HAP-1 (cell line): ENCODE measurements around the gene NALF2.

ENCODE experiments used
- DNase-seq, 2 experiments: peaks; one replicate each; pipeline ENCODE4 v3.0.0-alpha.2; 2016 to 2020; ENCODE audit warnings: low spot score in 2 of 2
- H3K27me3 ChIP-seq: fragments of 250-450 bp; sonication (Bioruptor Pico); 2 replicates; pipeline ENCODE4 v1.5.1; 2020; ENCODE audit warnings: low read depth, mild to moderate bottlenecking, moderate library complexity
- H3K36me3 ChIP-seq: fragments of 250-450 bp; sonication (Bioruptor Pico); replicated peaks from 2 replicates; pipeline ENCODE4 v1.5.1; 2020; ENCODE audit warnings: mild to moderate bottlenecking
- H3K4me1 ChIP-seq: fragments of 250-450 bp; sonication (Bioruptor Pico); 2 replicates; pipeline ENCODE4 v1.5.1; 2020; ENCODE audit warnings: mild to moderate bottlenecking
- H3K4me3 ChIP-seq: fragments of 250-450 bp; sonication (Bioruptor Pico); 2 replicates; pipeline ENCODE4 v1.5.1; 2020; ENCODE audit warnings: mild to moderate bottlenecking, moderate library complexity
- H3K9me3 ChIP-seq: fragments of 250-450 bp; sonication (Bioruptor Pico); 2 replicates; pipeline ENCODE4 v1.5.1; 2020; ENCODE audit warnings: mild to moderate bottlenecking, moderate library complexity
- in situ Hi-C: fragments of 300-500 bp; cut with MboI; formaldehyde crosslinking; loops from 3 replicates; pipeline ENCODE4 v1.14.3; 2020; ENCODE audit warnings: low sequenced_read_pairs, inconsistent platforms, mixed read lengths

NALF2 gene

GRCh38 chrX:69506617-69507499 is 2.7 kb downstream of the NALF2 start:
- in situ Hi-C loops = no loop called here
- peak in 1 of 2 experiments; percentile 16 for DNase-seq
- Histone ChIP-seq H3K9me3 (no peaks in the 10 kb centered on the region), H3K4me1 (peaks cover 16% of the 10 kb centered on the region), H3K4me3 (peak overlapping the region; percentile 87), H3K36me3 (peaks cover 14% of the 10 kb centered on the region), H3K27me3 (no peaks in the 10 kb centered on the region)

- peaks cover 14% of the 10 kb centered on the region for H3K36me3 ChIP-seq
- peak overlapping the region; percentile 87 for H3K4me3 ChIP-seq
- H3K4me1 ChIP-seq = peaks cover 16% of the 10 kb centered on the region
- no peaks in the 10 kb centered on the region for H3K27me3 ChIP-seq
- no peak for DNase-seq
- H3K9me3 ChIP-seq = no peaks in the 10 kb centered on the region
- in situ Hi-C loops = no loop called here
These were observed 3.3 kb downstream of the NALF2 start for GRCh38 chrX:69507500-69507789.

GRCh38 chrX:69508610-69509009 is 4.5 kb downstream of the NALF2 start:
- in situ Hi-C loops = no loop called here
- H3K4me3 ChIP-seq = no peak overlapping the region
- H3K27me3 ChIP-seq = no peaks in the 10 kb centered on the region
- no peak for DNase-seq
- H3K4me1 ChIP-seq = peaks cover 11% of the 10 kb centered on the region
- H3K36me3 ChIP-seq = peaks cover 14% of the 10 kb centered on the region
- no peaks in the 10 kb centered on the region for H3K9me3 ChIP-seq

- DNase-seq = no peak
- H3K4me1 ChIP-seq = peaks cover 11% of the 10 kb centered on the region
- H3K4me3 ChIP-seq = no peak overlapping the region
- no peaks in the 10 kb centered on the region for H3K27me3 ChIP-seq
- H3K9me3 ChIP-seq = no peaks in the 10 kb centered on the region
- peaks cover 23% of the 10 kb centered on the region for H3K36me3 ChIP-seq
- in situ Hi-C loops = no loop called here
These were observed 6.1 kb downstream of the NALF2 start for GRCh38 chrX:69510137-69510715.

- H3K36me3 ChIP-seq = peaks cover 30% of the 10 kb centered on the region
- no peak for DNase-seq
- H3K27me3 ChIP-seq = no peaks in the 10 kb centered on the region
- peaks cover 11% of the 10 kb centered on the region for H3K4me1 ChIP-seq
- H3K4me3 ChIP-seq = no peak overlapping the region
- H3K9me3 ChIP-seq = no peaks in the 10 kb centered on the region
- in situ Hi-C loops = no loop called here
These were observed 6.9 kb downstream of the NALF2 start for GRCh38 chrX:69510914-69511513.

- DNase-seq = no peak
- H3K9me3 ChIP-seq = no peaks in the 10 kb centered on the region
- H3K27me3 ChIP-seq = no peaks in the 10 kb centered on the region
These were observed 17.9 kb downstream of the NALF2 start for GRCh38 chrX:69522052-69522451.

GRCh38 chrX:69523314-69523713 is 19.2 kb downstream of the NALF2 start:
- no peak for DNase-seq
- no peaks in the 10 kb centered on the region for H3K4me1 ChIP-seq
- H3K4me3 ChIP-seq = no peak overlapping the region
- no peaks in the 10 kb centered on the region for H3K36me3 ChIP-seq
- in situ Hi-C loops = no loop called here
- H3K27me3 ChIP-seq = no peaks in the 10 kb centered on the region
- no peaks in the 10 kb centered on the region for H3K9me3 ChIP-seq

More at GRCh38 chrX:69522052-69522451, 17.9 kb downstream of the NALF2 start:
- in situ Hi-C loops = no loop called here
- H3K4me1 ChIP-seq = no peaks in the 10 kb centered on the region
- H3K36me3 ChIP-seq = no peaks in the 10 kb centered on the region; the same call in 1 of the 2 replicates
- H3K4me3 ChIP-seq = no peak overlapping the region

- no peaks in the 10 kb centered on the region for H3K4me1 ChIP-seq
- no peaks in the 10 kb centered on the region for H3K36me3 ChIP-seq
- H3K4me3 ChIP-seq = no peak overlapping the region
- DNase-seq = no peak
- no peaks in the 10 kb centered on the region for H3K9me3 ChIP-seq
- no peaks in the 10 kb centered on the region for H3K27me3 ChIP-seq
- in situ Hi-C loops = loop anchor here (25.0 kb wide), 1 partner anchor 88 kb away; no protein-coding TSS in a partner anchor
These were observed 20.7 kb downstream of the NALF2 start for GRCh38 chrX:69524781-69525363.

GRCh38 chrX:69530306-69530705 is 26.2 kb downstream of the NALF2 start:
- H3K9me3 ChIP-seq = no peaks in the 10 kb centered on the region
- no peaks in the 10 kb centered on the region for H3K36me3 ChIP-seq
- H3K4me1 ChIP-seq = no peaks in the 10 kb centered on the region
- no peaks in the 10 kb centered on the region for H3K27me3 ChIP-seq
- in situ Hi-C loops = loop anchor here (10.0 to 25.0 kb wide), 2 partner anchors 93 to 94 kb away; no protein-coding TSS in a partner anchor
- no peak overlapping the region for H3K4me3 ChIP-seq
- DNase-seq = no peak

- Histone ChIP-seq H3K9me3 (no peaks in the 10 kb centered on the region), H3K27me3 (no peaks in the 10 kb centered on the region), H3K4me3 (no peak overlapping the region), H3K4me1 (no peaks in the 10 kb centered on the region), H3K36me3 (no peaks in the 10 kb centered on the region)
- in situ Hi-C loops = loop anchor here (10.0 to 25.0 kb wide), 2 partner anchors 94 kb away; no protein-coding TSS in a partner anchor
- DNase-seq = no peak
These were observed 27.1 kb downstream of the NALF2 start for GRCh38 chrX:69531031-69531755.

GRCh38 chrX:69535661-69536060 is 31.5 kb downstream of the NALF2 start:
- Histone ChIP-seq H3K4me3 (no peak overlapping the region), H3K4me1 (peaks cover 5% of the 10 kb centered on the region), H3K9me3 (no peaks in the 10 kb centered on the region), H3K36me3 (no peaks in the 10 kb centered on the region), H3K27me3 (no peaks in the 10 kb centered on the region)
- in situ Hi-C loops = loop anchor here (10.0 to 25.0 kb wide), 2 partner anchors 89 to 98 kb away; no protein-coding TSS in a partner anchor
- no peak for DNase-seq

- in situ Hi-C loops = loop anchor here (10.0 to 25.0 kb wide), 2 partner anchors 86 to 101 kb away; no protein-coding TSS in a partner anchor
- Histone ChIP-seq H3K9me3 (no peaks in the 10 kb centered on the region), H3K36me3 (no peaks in the 10 kb centered on the region), H3K4me1 (peaks cover 5% of the 10 kb centered on the region), H3K4me3 (peak overlapping the region; percentile 6; the same call in 1 of the 2 replicates), H3K27me3 (no peaks in the 10 kb centered on the region)
- DNase-seq = peak; percentile 55 to 90
These were observed 34.3 kb downstream of the NALF2 start for GRCh38 chrX:69538321-69538876.

GRCh38 chrX:69539437-69539836 is 35.3 kb downstream of the NALF2 start:
- Histone ChIP-seq H3K27me3 (no peaks in the 10 kb centered on the region), H3K4me3 (no peak overlapping the region), H3K4me1 (peaks cover 5% of the 10 kb centered on the region), H3K36me3 (no peaks in the 10 kb centered on the region), H3K9me3 (no peaks in the 10 kb centered on the region)
- DNase-seq = no peak
- in situ Hi-C loops = loop anchor here (10.0 to 25.0 kb wide), 2 partner anchors 85 to 102 kb away; no protein-coding TSS in a partner anchor
